Right atrium auricular region (tissue), 2 donors: ENCODE results near the gene CLSTN1. TPM values are rescaled to one million over a fixed set of nuclear protein-coding genes. Genes with fewer than 3 reads are reported as not detected.

Experiments
- DNase-seq: peaks from one replicate; pipeline ENCODE4 v3.0.0-alpha.2; 2019; ENCODE audit warnings: low spot score
- H3K27ac ChIP-seq, 2 donors: fragments of 200-600 bp; sonication (generic); 1 replicate in 1 of 2; 2 replicates in 1 of 2; pipeline ENCODE4 v1.5.1; 2016 to 2019
- H3K27me3 ChIP-seq, 2 donors: fragments of 200-600 bp; sonication (generic); one replicate each; pipeline versions ENCODE4 v1.5.1 to v1.6.0; 2017 to 2019
- H3K36me3 ChIP-seq: fragments of 200-600 bp; sonication (generic); one replicate; pipeline ENCODE4 v1.5.1; 2016
- H3K4me1 ChIP-seq, 2 donors: fragments of 200-600 bp; sonication (generic); one replicate each; pipeline versions ENCODE4 v1.5.1 to v1.6.0; 2017 to 2019
- H3K4me3 ChIP-seq, 2 donors: fragments of 200-600 bp; sonication (generic); 1 replicate in 1 of 2; 2 replicates in 1 of 2; pipeline ENCODE4 v1.5.1; 2017 to 2019; ENCODE audit warnings: mild to moderate bottlenecking in 1 of 2, moderate library complexity in 1 of 2
- H3K9me3 ChIP-seq, 2 donors: fragments of 200-600 bp; sonication (generic); one replicate each; pipeline ENCODE4 v1.5.1; 2019
- total RNA-seq, 2 donors: library from RNA; depleted of rRNA; stranded (reverse); fragments of >200 nt; gene quantifications; one replicate each; pipeline ENCODE4 v1.1.0, GENCODE V29; 2016
- TF ChIP-seq, protein P1 (sequence below), 2 donors: fragments of 200-600 bp; sonication (generic); IDR thresholded peaks; one replicate each; pipeline ENCODE4 v1.5.1; 2019; ENCODE audit warnings: antibody characterized with exemption in 2 of 2

Gene CLSTN1
- total RNA-seq, 2 donors from 2014 or later, result 47.5 to 54.0 TPM

DNA sequence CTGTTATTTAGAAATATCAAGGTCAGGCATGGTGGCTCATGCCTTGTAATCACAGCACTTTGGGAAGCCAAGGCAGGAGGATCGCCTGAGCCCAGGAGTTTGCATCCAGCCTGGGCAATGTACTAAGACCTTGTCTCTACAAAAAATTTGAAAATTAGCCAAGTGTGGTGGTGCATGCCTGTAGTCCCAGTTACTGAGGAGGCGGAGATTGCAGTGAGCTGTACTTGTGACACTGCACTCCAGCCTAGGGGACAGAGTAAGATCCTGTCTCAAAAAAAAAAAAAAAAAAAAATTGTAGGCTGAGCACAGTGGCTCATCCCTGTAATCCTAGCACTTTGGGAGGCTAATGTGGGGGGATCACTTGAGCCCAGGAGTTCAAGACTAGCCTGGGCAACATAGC is 127.0 kb downstream of the CLSTN1 start:
- Histone ChIP-seq H3K36me3 (no peaks in the 10 kb centered on the region), H3K27ac (no peak overlapping the region), H3K4me3 (no peak overlapping the region), H3K27me3 (no peaks in the 10 kb centered on the region), H3K9me3 (no peaks in the 10 kb centered on the region), H3K4me1 (no peaks in the 10 kb centered on the region)
- TF ChIP-seq, protein P1, sequence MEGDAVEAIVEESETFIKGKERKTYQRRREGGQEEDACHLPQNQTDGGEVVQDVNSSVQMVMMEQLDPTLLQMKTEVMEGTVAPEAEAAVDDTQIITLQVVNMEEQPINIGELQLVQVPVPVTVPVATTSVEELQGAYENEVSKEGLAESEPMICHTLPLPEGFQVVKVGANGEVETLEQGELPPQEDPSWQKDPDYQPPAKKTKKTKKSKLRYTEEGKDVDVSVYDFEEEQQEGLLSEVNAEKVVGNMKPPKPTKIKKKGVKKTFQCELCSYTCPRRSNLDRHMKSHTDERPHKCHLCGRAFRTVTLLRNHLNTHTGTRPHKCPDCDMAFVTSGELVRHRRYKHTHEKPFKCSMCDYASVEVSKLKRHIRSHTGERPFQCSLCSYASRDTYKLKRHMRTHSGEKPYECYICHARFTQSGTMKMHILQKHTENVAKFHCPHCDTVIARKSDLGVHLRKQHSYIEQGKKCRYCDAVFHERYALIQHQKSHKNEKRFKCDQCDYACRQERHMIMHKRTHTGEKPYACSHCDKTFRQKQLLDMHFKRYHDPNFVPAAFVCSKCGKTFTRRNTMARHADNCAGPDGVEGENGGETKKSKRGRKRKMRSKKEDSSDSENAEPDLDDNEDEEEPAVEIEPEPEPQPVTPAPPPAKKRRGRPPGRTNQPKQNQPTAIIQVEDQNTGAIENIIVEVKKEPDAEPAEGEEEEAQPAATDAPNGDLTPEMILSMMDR (IDR thresholded peaks at IDR 0.05), result no peak
- DNase-seq, result no peak

DNA sequence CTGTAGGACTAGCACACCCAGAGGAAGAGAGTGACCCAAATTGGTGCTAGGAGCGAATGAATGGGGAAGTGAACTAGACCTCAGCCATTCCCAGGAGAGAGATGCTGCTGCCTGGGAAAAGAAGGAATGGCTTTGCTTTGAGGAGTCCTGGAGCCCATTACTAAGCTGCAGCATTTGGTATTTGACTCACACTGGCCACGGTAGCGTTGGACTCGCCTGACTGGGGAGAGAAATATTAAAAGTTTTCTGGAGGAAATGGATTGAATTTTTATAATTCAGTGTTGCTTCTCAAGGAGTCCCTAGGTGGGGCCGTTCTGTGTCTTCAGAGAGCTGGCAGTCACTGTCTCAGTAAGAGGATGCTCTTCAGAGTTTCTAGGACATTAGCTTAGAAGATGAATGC is 132.1 kb downstream of the CLSTN1 start:
- Histone ChIP-seq H3K36me3 (no peaks in the 10 kb centered on the region), H3K4me3 (no peak overlapping the region), H3K4me1 (peaks cover 0 to 39% of the 10 kb centered on the region in 2 donors), H3K27ac (no peak overlapping the region), H3K27me3 (no peaks in the 10 kb centered on the region), H3K9me3 (no peaks in the 10 kb centered on the region)
- TF ChIP-seq, protein P1 (IDR thresholded peaks at IDR 0.05), result no peak
- DNase-seq, result no peak

DNA sequence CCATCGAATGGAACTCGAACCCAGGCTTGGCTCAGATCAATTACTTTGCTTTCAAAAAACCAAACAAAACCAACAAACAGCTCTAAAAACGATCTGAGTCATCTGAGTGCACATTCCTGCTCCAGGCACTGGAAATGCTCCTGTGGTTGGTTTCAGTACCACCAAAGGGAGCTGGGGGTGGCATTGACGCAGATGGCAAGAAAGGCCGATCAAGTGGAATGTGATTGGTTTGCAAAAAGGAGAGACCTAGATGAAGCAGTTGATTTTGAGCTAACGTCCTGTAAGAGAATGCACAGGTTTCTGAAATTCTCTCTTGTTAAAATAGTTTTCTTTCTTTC is 132.7 kb downstream of the CLSTN1 start:
- no peak overlapping the region for H3K4me3 ChIP-seq
- DNase-seq, result no peak
- H3K36me3 ChIP-seq, result no peaks in the 10 kb centered on the region
- H3K27me3 ChIP-seq, result no peaks in the 10 kb centered on the region
- H3K9me3 ChIP-seq, result no peaks in the 10 kb centered on the region
- TF ChIP-seq, protein P1 (IDR thresholded peaks at IDR 0.05), result no peak
- peaks cover 0 to 39% of the 10 kb centered on the region in 2 donors for H3K4me1 ChIP-seq
- H3K27ac ChIP-seq, result no peak overlapping the region

DNA sequence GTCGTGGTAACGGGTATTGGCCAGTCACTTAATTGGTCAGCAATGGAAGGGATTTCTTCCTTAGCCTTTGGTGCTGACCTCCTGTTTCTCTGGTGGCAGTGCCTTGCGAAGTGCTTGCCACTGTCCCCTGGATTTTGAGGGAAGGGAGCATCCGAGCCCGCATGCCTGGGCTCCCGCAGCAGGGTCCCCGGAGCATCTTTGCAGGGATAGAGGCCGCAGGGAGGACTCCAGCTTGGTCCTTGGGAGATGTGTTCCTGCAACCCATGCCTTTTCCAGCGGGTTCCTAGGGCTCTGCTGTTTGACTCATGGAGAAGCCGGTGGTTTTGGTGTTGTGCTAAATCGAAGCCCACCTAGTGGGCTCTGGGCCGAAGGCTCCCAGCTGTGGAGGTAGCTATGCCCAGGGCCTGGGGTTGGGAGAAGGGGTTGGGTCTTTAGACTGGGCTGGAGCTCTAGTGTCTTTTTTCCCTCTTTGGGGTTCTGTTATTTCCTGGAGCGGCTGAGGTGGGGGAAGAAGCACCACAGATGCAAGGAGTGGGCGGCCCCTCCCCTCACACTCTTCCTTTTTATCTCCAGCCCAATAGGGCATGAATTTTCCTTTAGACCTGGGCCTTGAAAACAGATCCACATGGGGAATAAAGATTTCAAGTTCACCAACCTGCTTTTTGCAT is 133.2 kb downstream of the CLSTN1 start:
- Histone ChIP-seq H3K27ac (peak overlapping the region; percentile 14 to 75), H3K9me3 (no peaks in the 10 kb centered on the region), H3K36me3 (no peaks in the 10 kb centered on the region), H3K27me3 (no peaks in the 10 kb centered on the region), H3K4me1 (peaks cover 0 to 39% of the 10 kb centered on the region in 2 donors), H3K4me3 (peak overlapping the region; percentile 68 to 77)
- DNase-seq, result no peak
- TF ChIP-seq, protein P1 (IDR thresholded peaks at IDR 0.05), result no peak

DNA sequence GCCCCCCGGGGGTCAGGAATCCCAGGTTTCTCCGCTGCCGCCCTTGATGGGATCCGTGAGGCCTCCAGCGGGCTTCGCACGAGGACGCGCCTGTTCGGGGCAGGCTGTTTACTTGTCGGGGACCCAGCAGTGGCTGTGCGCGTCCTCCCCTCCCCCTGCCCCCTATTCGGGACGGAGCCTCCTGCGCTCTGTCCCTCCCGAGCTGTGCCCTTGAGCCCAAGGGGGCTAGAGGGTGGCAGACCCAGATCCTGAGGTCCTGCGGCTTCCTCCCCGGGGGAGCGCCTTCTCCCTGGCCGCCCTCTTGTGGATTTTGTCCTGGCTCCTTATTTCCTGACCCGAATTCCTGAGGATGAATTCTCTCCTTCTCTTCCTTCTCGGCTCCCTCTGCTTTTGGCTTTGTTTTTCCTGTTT is 133.8 kb downstream of the CLSTN1 start:
- peaks cover 0 to 39% of the 10 kb centered on the region in 2 donors for H3K4me1 ChIP-seq
- no peaks in the 10 kb centered on the region for H3K27me3 ChIP-seq
- no peaks in the 10 kb centered on the region for H3K9me3 ChIP-seq
- TF ChIP-seq, protein P1 (IDR thresholded peaks at IDR 0.05), result no peak
- H3K4me3 ChIP-seq, result peak overlapping the region; percentile 68 to 77
- H3K27ac ChIP-seq, result peak overlapping the region; percentile 14 to 75
- DNase-seq, result no peak
- H3K36me3 ChIP-seq, result no peaks in the 10 kb centered on the region
